ENCODE measurements around the gene HOGA1. TPM values are rescaled to one million over a fixed set of nuclear protein-coding genes. Genes with fewer than 3 reads are reported as not detected.

The HOGA1 gene
- total RNA-seq, 1 experiment from 2014 or later = not detected

GRCh38 chr10:97571622-97572021, 12.6 kb upstream of the HOGA1 start:
- DNase-seq (ENCODE audit: low spot score) = no peak
- TF ChIP-seq CTCF (conservative IDR thresholded peaks at IDR 0.05; ENCODE audit: low read depth, low read length) (no peak), EZH2 (IDR thresholded peaks at IDR 0.05; ENCODE audit: borderline replicate concordance, low read depth, low read length, poor library complexity, severe bottlenecking) (no peak)
- no TSS peak for BruUV-seq (replicated peaks)
- Histone ChIP-seq H3K4me1 (ENCODE audit: insufficient read depth, low read length, poor library complexity, severe bottlenecking) (no peaks in the 10 kb centered on the region), H3K27ac (ENCODE audit: low read depth, low read length, poor library complexity, severe bottlenecking) (no peak overlapping the region), H3K9me3 (ENCODE audit: low read depth, low read length, poor library complexity, severe bottlenecking) (no peaks in the 10 kb centered on the region), H3K27me3 (replicated peaks; ENCODE audit: insufficient read depth, low read depth, low read length, poor library complexity) (no peaks in the 10 kb centered on the region), H3K4me3 (ENCODE audit: low read depth, low read length, poor library complexity, severe bottlenecking) (no peak overlapping the region), H3K36me3 (ENCODE audit: insufficient read depth, low read length, poor library complexity, severe bottlenecking) (no peaks in the 10 kb centered on the region)
- CTCF ChIA-PET = interaction anchor here (1.1 to 1.2 kb wide), 2 partner anchors 19 to 37 kb away, joined by 3 read pairs; no protein-coding TSS in a partner anchor
- intact Hi-C loops (cut with micrococcal nuclease; ENCODE audit: unreplicated experiment) = loop anchor here (5.0 kb wide), 1 partner anchor 161 kb away; no protein-coding TSS in a partner anchor
- POLR2A ChIA-PET (ENCODE audit: low non-redundant PET) = no interaction called here

DNA sequence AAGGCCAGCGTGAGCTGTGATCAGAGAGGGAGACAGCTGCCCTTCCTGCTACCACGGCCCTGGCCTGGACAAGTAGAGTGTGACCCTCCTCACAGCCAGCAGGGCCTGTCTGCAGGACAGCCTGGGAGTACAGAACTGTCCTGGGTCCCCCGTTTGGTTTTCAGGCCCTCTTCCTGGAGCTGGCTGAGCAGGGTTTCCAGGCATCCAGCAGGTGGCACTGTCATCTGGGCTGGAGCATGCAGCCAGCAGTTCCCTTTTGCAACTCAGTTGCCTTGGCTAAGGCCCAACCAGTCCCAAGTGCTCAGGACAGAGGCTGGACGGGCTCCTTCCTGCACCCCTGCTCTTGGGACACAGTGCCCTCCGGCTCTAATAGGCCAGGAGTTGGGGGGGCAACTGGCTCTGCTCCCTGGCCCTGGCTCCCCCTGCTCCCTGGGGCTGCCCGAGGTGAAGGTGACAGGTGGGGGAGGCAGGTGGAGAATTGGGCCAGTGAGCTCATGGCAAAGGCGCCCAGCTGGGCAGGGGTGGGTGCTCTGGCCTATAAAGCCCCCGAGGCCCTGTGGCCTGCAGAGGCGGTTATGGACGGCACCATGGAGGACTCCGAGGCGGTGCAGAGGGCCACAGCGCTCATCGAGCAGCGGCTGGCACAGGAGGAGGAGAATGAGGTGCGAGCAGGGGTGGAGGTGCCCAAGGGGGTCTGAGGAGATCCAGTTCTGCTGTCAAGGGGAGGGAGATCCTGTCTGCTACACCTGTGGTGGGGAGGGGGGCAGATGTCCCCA, 11.8 kb upstream of the HOGA1 start, which contains the start of gene ANKRD2:
Gene ANKRD2 (plus strand): TSS at position 566 of the 776 bp plus-strand sequence. CDS start 10 bp downstream, at position 576.
- no peaks in the 10 kb centered on the region for H3K4me1 ChIP-seq (ENCODE audit: insufficient read depth, low read length, poor library complexity, severe bottlenecking)
- ChIA-PET POLR2A (ENCODE audit: low non-redundant PET) (no interaction called here), CTCF (interaction anchor here (1.1 to 1.2 kb wide), 2 partner anchors 19 to 36 kb away, joined by 3 read pairs; no protein-coding TSS in a partner anchor)
- TF ChIP-seq EZH2 (IDR thresholded peaks at IDR 0.05; ENCODE audit: borderline replicate concordance, low read depth, low read length, poor library complexity, severe bottlenecking) (no peak), CTCF (conservative IDR thresholded peaks at IDR 0.05; ENCODE audit: low read depth, low read length) (peak; percentile 96)
- peak; percentile 77 for DNase-seq (ENCODE audit: low spot score)
- intact Hi-C loops (cut with micrococcal nuclease; ENCODE audit: unreplicated experiment) = loop anchor here (5.0 kb wide), 1 partner anchor 160 kb away; no protein-coding TSS in a partner anchor
- no peaks in the 10 kb centered on the region for H3K9me3 ChIP-seq (ENCODE audit: low read depth, low read length, poor library complexity, severe bottlenecking)
- H3K27ac ChIP-seq (ENCODE audit: low read depth, low read length, poor library complexity, severe bottlenecking) = no peak within 1 kb of the TSS
- H3K36me3 ChIP-seq (ENCODE audit: insufficient read depth, low read length, poor library complexity, severe bottlenecking) = no peaks in the 10 kb centered on the region
- H3K27me3 ChIP-seq (replicated peaks; ENCODE audit: insufficient read depth, low read depth, low read length, poor library complexity) = no peaks in the 10 kb centered on the region
- no peak within 1 kb of the TSS for H3K4me3 ChIP-seq (ENCODE audit: low read depth, low read length, poor library complexity, severe bottlenecking)
- no TSS peak for BruUV-seq (replicated peaks)

DNA sequence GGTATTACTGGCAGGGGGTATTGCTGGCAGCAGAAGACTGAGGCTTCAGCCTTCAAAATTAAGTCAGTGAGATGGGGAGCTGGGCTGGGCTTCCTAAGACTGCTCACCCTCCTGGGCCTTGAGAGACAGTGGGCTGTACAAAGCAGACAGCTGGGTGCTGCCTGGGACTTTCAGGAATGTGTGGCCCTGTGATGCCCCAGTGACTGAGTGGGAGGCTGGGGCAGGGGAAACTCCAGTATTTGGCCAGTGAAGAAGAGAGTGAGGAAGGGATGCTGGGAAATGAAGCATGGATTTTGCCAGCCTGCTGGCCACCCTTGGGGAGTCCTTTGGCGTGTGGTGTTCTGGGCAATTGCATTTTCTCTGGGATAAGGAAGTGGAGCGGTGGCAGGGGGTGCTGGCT, 11.2 kb upstream of the HOGA1 start:
- Histone ChIP-seq H3K36me3 (ENCODE audit: insufficient read depth, low read length, poor library complexity, severe bottlenecking) (no peaks in the 10 kb centered on the region), H3K27me3 (replicated peaks; ENCODE audit: insufficient read depth, low read depth, low read length, poor library complexity) (no peaks in the 10 kb centered on the region), H3K4me1 (ENCODE audit: insufficient read depth, low read length, poor library complexity, severe bottlenecking) (no peaks in the 10 kb centered on the region), H3K4me3 (ENCODE audit: low read depth, low read length, poor library complexity, severe bottlenecking) (no peak overlapping the region), H3K9me3 (ENCODE audit: low read depth, low read length, poor library complexity, severe bottlenecking) (no peaks in the 10 kb centered on the region), H3K27ac (ENCODE audit: low read depth, low read length, poor library complexity, severe bottlenecking) (no peak overlapping the region)
- no TSS peak for BruUV-seq (replicated peaks)
- intact Hi-C loops (cut with micrococcal nuclease; ENCODE audit: unreplicated experiment) = loop anchor here (5.0 kb wide), 1 partner anchor 159 kb away; no protein-coding TSS in a partner anchor
- no peak for DNase-seq (ENCODE audit: low spot score)
- TF ChIP-seq CTCF (conservative IDR thresholded peaks at IDR 0.05; ENCODE audit: low read depth, low read length) (no peak), EZH2 (IDR thresholded peaks at IDR 0.05; ENCODE audit: borderline replicate concordance, low read depth, low read length, poor library complexity, severe bottlenecking) (no peak)
- CTCF ChIA-PET = no interaction called here
- POLR2A ChIA-PET (ENCODE audit: low non-redundant PET) = no interaction called here

All from A673 (cell line).